Neural progenitor cell (in vitro differentiated cells): ENCODE data around the gene ACSL4. TPM values are rescaled to one million over a fixed set of nuclear protein-coding genes. Genes with fewer than 3 reads are reported as not detected.

Experiments
- DNase-seq: peaks from one replicate; pipeline ENCODE4 v3.0.0-alpha.2; 2016; ENCODE audit warnings: low spot score
- H2AFZ ChIP-seq: fragments of 200-600 bp; sonication (generic); replicated peaks from 2 replicates; pipeline ENCODE4 v1.6.1; 2016; ENCODE audit warnings: antibody characterized with exemption
- H3F3A ChIP-seq: fragments of 200-600 bp; sonication (generic); 2 replicates; pipeline ENCODE4 v1.6.1; 2016; ENCODE audit warnings: antibody characterized with exemption, low read depth
- H3K27ac ChIP-seq: fragments of 200-600 bp; sonication (generic); 2 replicates; pipeline ENCODE4 v1.5.1; 2016; ENCODE audit warnings: mild to moderate bottlenecking
- H3K27me3 ChIP-seq: fragments of 200-600 bp; sonication (generic); 2 replicates; pipeline ENCODE4 v1.6.1; 2016; ENCODE audit warnings: mild to moderate bottlenecking, moderate library complexity
- H3K36me3 ChIP-seq: fragments of 200-600 bp; sonication (generic); 2 replicates; pipeline ENCODE4 v1.5.1; 2016
- H3K4me1 ChIP-seq: fragments of 200-600 bp; sonication (generic); 2 replicates; pipeline ENCODE4 v1.6.1; 2016; ENCODE audit warnings: mixed run types
- H3K4me2 ChIP-seq: fragments of 200-600 bp; sonication (generic); 2 replicates; pipeline ENCODE4 v1.6.1; 2016
- H3K4me3 ChIP-seq: fragments of 200-600 bp; sonication (generic); 2 replicates; pipeline ENCODE4 v1.5.1; 2016
- H3K79me2 ChIP-seq: fragments of 200-600 bp; sonication (generic); 2 replicates; pipeline ENCODE4 v1.6.1; 2016; ENCODE audit warnings: low read depth
- H3K9ac ChIP-seq: fragments of 200-600 bp; sonication (generic); 2 replicates; pipeline ENCODE4 v1.6.1; 2016
- H3K9me3 ChIP-seq: fragments of 200-600 bp; sonication (generic); 2 replicates; pipeline ENCODE4 v1.5.1; 2016; ENCODE audit warnings: low read depth
- H4K20me1 ChIP-seq: fragments of 200-600 bp; sonication (generic); 2 replicates; pipeline ENCODE4 v1.6.1; 2016; ENCODE audit warnings: low read depth
- H3K27ac Mint-ChIP-seq: 3 replicates; pipeline ENCODE4 v1.8.0; 2021; ENCODE audit warnings: mixed read lengths
- H3K27me3 Mint-ChIP-seq: 2 replicates; pipeline ENCODE4 v1.8.0; 2022; ENCODE audit warnings: low read depth, mild to moderate bottlenecking, inconsistent platforms, moderate library complexity, mixed read lengths; ENCODE audit not compliant: insufficient read depth
- H3K36me3 Mint-ChIP-seq: 3 replicates; pipeline ENCODE4 v1.8.0; 2021; ENCODE audit warnings: mixed read lengths
- H3K4me1 Mint-ChIP-seq: 3 replicates; pipeline ENCODE4 v1.8.0; 2021; ENCODE audit warnings: mixed read lengths
- H3K4me3 Mint-ChIP-seq: 3 replicates; pipeline ENCODE4 v1.8.0; 2021; ENCODE audit warnings: mild to moderate bottlenecking, moderate library complexity, mixed read lengths
- H3K9me3 Mint-ChIP-seq: 3 replicates; pipeline ENCODE4 v1.8.0; 2020; ENCODE audit warnings: mixed read lengths
- CTCF ChIP-seq: fragments of 200-600 bp; sonication (generic); IDR thresholded peaks from 2 replicates; pipeline ENCODE4 v1.5.1; 2017; ENCODE audit warnings: antibody characterized with exemption, mild to moderate bottlenecking
- EZH2 ChIP-seq: fragments of 200-600 bp; sonication (generic); IDR thresholded peaks from 2 replicates; pipeline ENCODE4 v1.6.1; 2017; ENCODE audit warnings: antibody characterized with exemption, mild to moderate bottlenecking, moderate library complexity
- EZH2phosphoT487 ChIP-seq: fragments of 200-600 bp; sonication (generic); IDR thresholded peaks from 2 replicates; pipeline ENCODE4 v1.6.1; 2017; ENCODE audit warnings: antibody characterized with exemption
- total RNA-seq: library from RNA; depleted of rRNA; stranded (reverse); fragments of >200 nt; gene quantifications from 2 replicates; pipeline ENCODE4 v1.2.3, GENCODE V29; 2015; ENCODE audit warnings: low replicate concordance

The ACSL4 gene
- total RNA-seq, 1 donor from 2014 or later = 87.3 TPM

GRCh38 chrX:109707720-109708119 is 25.3 kb downstream of the ACSL4 start:
- Histone ChIP-seq H3K9me3 (peaks cover 5% of the 10 kb centered on the region), H3K27ac (no peak overlapping the region), H3F3A (no peaks in the 10 kb centered on the region), H3K79me2 (peaks cover 49% of the 10 kb centered on the region), H3K9ac (no peak overlapping the region), H3K36me3 (no peaks in the 10 kb centered on the region), H3K4me2 (no peak overlapping the region), H3K4me1 (peaks cover 3% of the 10 kb centered on the region), H3K27me3 (no peaks in the 10 kb centered on the region), H3K4me3 (no peak overlapping the region), H4K20me1 (no peaks in the 10 kb centered on the region), H2AFZ (no peak overlapping the region)
- peaks cover 9% of the 10 kb centered on the region for H3K9me3 Mint-ChIP-seq
- no peaks in the 10 kb centered on the region for H3K27me3 Mint-ChIP-seq
- peak overlapping the region; percentile 11 for H3K27ac Mint-ChIP-seq
- H3K4me1 Mint-ChIP-seq = peaks cover 34% of the 10 kb centered on the region
- peaks cover 34% of the 10 kb centered on the region for H3K36me3 Mint-ChIP-seq
- no peak overlapping the region for H3K4me3 Mint-ChIP-seq
- no peak for DNase-seq
- TF ChIP-seq CTCF (no peak), EZH2phosphoT487 (no peak), EZH2 (no peak)

GRCh38 chrX:109707319-109707718 is 25.7 kb downstream of the ACSL4 start:
- Histone ChIP-seq H3F3A (no peaks in the 10 kb centered on the region), H4K20me1 (no peaks in the 10 kb centered on the region), H3K79me2 (peaks cover 50% of the 10 kb centered on the region), H3K4me2 (no peak overlapping the region), H3K27ac (no peak overlapping the region), H3K9ac (no peak overlapping the region), H3K4me3 (no peak overlapping the region), H3K9me3 (peaks cover 5% of the 10 kb centered on the region), H3K36me3 (no peaks in the 10 kb centered on the region), H3K4me1 (peaks cover 3% of the 10 kb centered on the region), H3K27me3 (no peaks in the 10 kb centered on the region), H2AFZ (no peak overlapping the region)
- Mint-ChIP-seq H3K27me3 (peaks cover 3% of the 10 kb centered on the region), H3K27ac (peak overlapping the region; percentile 11), H3K36me3 (peaks cover 38% of the 10 kb centered on the region), H3K9me3 (peaks cover 13% of the 10 kb centered on the region), H3K4me3 (no peak overlapping the region), H3K4me1 (peaks cover 30% of the 10 kb centered on the region)
- DNase-seq = no peak
- no peak for TF ChIP-seq EZH2phosphoT487
- no peak for TF ChIP-seq EZH2
- TF ChIP-seq CTCF = no peak

GRCh38 chrX:109704563-109704962 is 28.5 kb downstream of the ACSL4 start:
- Histone ChIP-seq H4K20me1 (no peaks in the 10 kb centered on the region), H3K36me3 (no peaks in the 10 kb centered on the region), H3K4me3 (no peak overlapping the region), H3K9me3 (peaks cover 5% of the 10 kb centered on the region), H3F3A (no peaks in the 10 kb centered on the region), H3K79me2 (peaks cover 32% of the 10 kb centered on the region), H3K4me2 (no peak overlapping the region), H3K4me1 (peaks cover 3% of the 10 kb centered on the region), H3K27me3 (no peaks in the 10 kb centered on the region), H3K27ac (no peak overlapping the region), H3K9ac (no peak overlapping the region), H2AFZ (no peak overlapping the region)
- no peak for TF ChIP-seq EZH2phosphoT487
- no peak for TF ChIP-seq EZH2
- no peak for TF ChIP-seq CTCF
- H3K9me3 Mint-ChIP-seq = peaks cover 19% of the 10 kb centered on the region
- H3K4me1 Mint-ChIP-seq = peaks cover 17% of the 10 kb centered on the region
- no peak for DNase-seq
- H3K27ac Mint-ChIP-seq = no peak overlapping the region
- no peak overlapping the region for H3K4me3 Mint-ChIP-seq
- H3K27me3 Mint-ChIP-seq = peaks cover 3% of the 10 kb centered on the region
- peaks cover 34% of the 10 kb centered on the region for H3K36me3 Mint-ChIP-seq
